H9 (cell line): ENCODE measurements around the gene RHOV. TPM values are rescaled to one million over a fixed set of nuclear protein-coding genes. Genes with fewer than 3 reads are reported as not detected.

Experiments
- DNase-seq: peaks from one replicate; pipeline ENCODE4 v3.0.0-alpha.2; 2017
- H2AFZ ChIP-seq: one replicate; pipeline ENCODE4 v1.6.1; 2013; ENCODE audit warnings: mild to moderate bottlenecking, low read length, control low read depth, moderate library complexity
- H2AK5ac ChIP-seq: 2 replicates; pipeline ENCODE4 v1.6.1; 2013; ENCODE audit warnings: low read length, control low read depth, mixed read lengths; ENCODE audit not compliant: insufficient read length
- H2BK120ac ChIP-seq: one replicate; pipeline ENCODE4 v1.6.1; 2013; ENCODE audit warnings: low read depth, mild to moderate bottlenecking, low read length, control low read depth, inconsistent platforms; ENCODE audit not compliant: poor library complexity, severe bottlenecking
- H2BK12ac ChIP-seq: 2 replicates; pipeline ENCODE4 v1.6.1; 2013; ENCODE audit warnings: low read length, control low read depth, mixed read lengths, low read depth; ENCODE audit not compliant: insufficient read length
- H2BK15ac ChIP-seq: 2 replicates; pipeline ENCODE4 v1.6.1; 2013; ENCODE audit warnings: low read depth, low read length, control low read depth
- H2BK20ac ChIP-seq: one replicate; pipeline ENCODE4 v1.6.1; 2013; ENCODE audit warnings: low read depth, mild to moderate bottlenecking, low read length, control low read depth, inconsistent platforms; ENCODE audit not compliant: poor library complexity, severe bottlenecking
- H2BK5ac ChIP-seq: 2 replicates; pipeline ENCODE4 v1.6.1; 2013; ENCODE audit warnings: low read length, control low read depth, mixed read lengths; ENCODE audit not compliant: insufficient read length
- H3K14ac ChIP-seq: 2 replicates; pipeline ENCODE4 v1.6.1; 2013; ENCODE audit warnings: low read length, control low read depth; ENCODE audit not compliant: insufficient read depth
- H3K18ac ChIP-seq: 2 replicates; pipeline ENCODE4 v1.6.1; 2013; ENCODE audit warnings: low read depth, mild to moderate bottlenecking, mixed read lengths, low read length, control low read depth; ENCODE audit not compliant: insufficient read length
- H3K23ac ChIP-seq: 2 replicates; pipeline ENCODE4 v1.6.1; 2013; ENCODE audit warnings: low read length, control low read depth, mixed read lengths, low read depth; ENCODE audit not compliant: insufficient read length
- H3K23me2 ChIP-seq: 2 replicates; pipeline ENCODE4 v1.6.1; 2013; ENCODE audit warnings: low read depth, mild to moderate bottlenecking, mixed read lengths, low read length, control low read depth; ENCODE audit not compliant: insufficient read length, poor library complexity, severe bottlenecking
- H3K27ac ChIP-seq: 2 replicates; pipeline ENCODE4 v1.5.1; 2013; ENCODE audit warnings: low read length, control low read depth, mixed read lengths, low read depth; ENCODE audit not compliant: insufficient read length
- H3K27me3 ChIP-seq: 2 replicates; pipeline ENCODE4 v1.6.1; 2013; ENCODE audit warnings: low read length, control low read depth, inconsistent platforms; ENCODE audit not compliant: insufficient read depth
- H3K4ac ChIP-seq: 2 replicates; pipeline ENCODE4 v1.6.1; 2013; ENCODE audit warnings: low read depth, mild to moderate bottlenecking, control low read depth, inconsistent platforms, low read length, moderate library complexity
- H3K4me1 ChIP-seq: 2 replicates; pipeline ENCODE4 v1.6.1; 2013; ENCODE audit warnings: low read length, control low read depth, inconsistent platforms; ENCODE audit not compliant: insufficient read depth
- H3K4me2 ChIP-seq: 2 replicates; pipeline ENCODE4 v1.6.1; 2013; ENCODE audit warnings: low read length, control low read depth, mixed read lengths; ENCODE audit not compliant: insufficient read length, insufficient read depth
- H3K56ac ChIP-seq: 2 replicates; pipeline ENCODE4 v1.6.1; 2013; ENCODE audit warnings: low read depth, mild to moderate bottlenecking, mixed read lengths, low read length, control low read depth; ENCODE audit not compliant: insufficient read length
- H3K79me1 ChIP-seq: 2 replicates; pipeline ENCODE4 v1.6.1; 2013; ENCODE audit warnings: low read depth, mild to moderate bottlenecking, moderate library complexity, low read length, control low read depth, inconsistent platforms; ENCODE audit not compliant: insufficient read depth, poor library complexity, severe bottlenecking
- H3K79me2 ChIP-seq: 2 replicates; pipeline ENCODE4 v1.6.1; 2013; ENCODE audit warnings: low read length, control low read depth, inconsistent platforms; ENCODE audit not compliant: insufficient read depth
- H3K9ac ChIP-seq: 2 replicates; pipeline ENCODE4 v1.6.1; 2013; ENCODE audit warnings: low read length, control low read depth, mixed read lengths; ENCODE audit not compliant: insufficient read length; ENCODE audit errors: extremely low read depth
- H3K9me3 ChIP-seq: one replicate; pipeline ENCODE4 v1.6.1; 2013; ENCODE audit warnings: low read depth, low read length, inconsistent platforms; ENCODE audit not compliant: control insufficient read depth
- H3T11ph ChIP-seq: one replicate; pipeline ENCODE4 v1.6.1; 2013; ENCODE audit warnings: mild to moderate bottlenecking, low read length, control low read depth, inconsistent platforms
- H4K20me1 ChIP-seq: one replicate; pipeline ENCODE4 v1.6.1; 2013; ENCODE audit not compliant: control insufficient read depth, insufficient read length, insufficient read depth
- H4K5ac ChIP-seq: 2 replicates; pipeline ENCODE4 v1.6.1; 2013; ENCODE audit warnings: low read depth, mild to moderate bottlenecking, mixed read lengths, low read length, control low read depth; ENCODE audit not compliant: insufficient read length
- H4K8ac ChIP-seq: replicated peaks from 2 replicates; pipeline ENCODE4 v1.6.1; 2013; ENCODE audit warnings: low read length, control low read depth, mixed read lengths, low read depth; ENCODE audit not compliant: insufficient read length
- H4K91ac ChIP-seq: 2 replicates; pipeline ENCODE4 v1.6.1; 2013; ENCODE audit warnings: low read depth, mild to moderate bottlenecking, moderate library complexity, mixed read lengths, low read length, control low read depth; ENCODE audit not compliant: insufficient read length
- H3K27ac Mint-ChIP-seq, 3 experiments: 2 replicates in 2 of 3; 3 replicates in 1 of 3; pipeline ENCODE4 v1.8.0; 2020 to 2021; ENCODE audit warnings: mixed read lengths in 3 of 3, mild to moderate bottlenecking in 1 of 3, moderate library complexity in 1 of 3
- H3K27me3 Mint-ChIP-seq: 2 replicates; pipeline ENCODE4 v1.8.0; 2021; ENCODE audit warnings: low read depth, mild to moderate bottlenecking, moderate library complexity, mixed read lengths
- H3K36me3 Mint-ChIP-seq, 3 experiments: 2 replicates in 2 of 3; 3 replicates in 1 of 3; pipeline ENCODE4 v1.8.0; 2020 to 2021; ENCODE audit warnings: low read depth in 3 of 3, mixed read lengths in 3 of 3; ENCODE audit not compliant: insufficient read depth in 1 of 3
- H3K4me1 Mint-ChIP-seq, 2 experiments: 2 replicates each; pipeline ENCODE4 v1.8.0; 2020; ENCODE audit warnings: mixed read lengths in 2 of 2
- H3K4me3 Mint-ChIP-seq, 2 experiments: 2 replicates in 1 of 2; 3 replicates in 1 of 2; pipeline ENCODE4 v1.8.0; 2020 to 2021; ENCODE audit warnings: mild to moderate bottlenecking in 2 of 2, mixed read lengths in 2 of 2, moderate library complexity in 1 of 2
- H3K9me3 Mint-ChIP-seq, 2 experiments: 2 replicates in 1 of 2; 3 replicates in 1 of 2; pipeline ENCODE4 v1.8.0; 2020; ENCODE audit warnings: mild to moderate bottlenecking in 2 of 2, mixed read lengths in 2 of 2, moderate library complexity in 1 of 2
- CTCF ChIP-seq: fragments of 200-600 bp; sonication (generic); conservative IDR thresholded peaks from 3 replicates; pipeline ENCODE4 v1.8.0; 2021; ENCODE audit warnings: antibody characterized with exemption, mild to moderate bottlenecking
- WGBS: extraction: QIAGEN DNeasy Blood & Tissue Kit; methylation state at CpG from one replicate; pipeline ENCODE4 v1.1.7; 2013; ENCODE audit warnings: missing lambda C conversion rate, low lambda C conversion rate, mixed read lengths; ENCODE audit not compliant: insufficient read length; ENCODE audit errors: extremely low coverage; 5-methylcytosine and 5-hydroxymethylcytosine counted together
- total RNA-seq: library from RNA; stranded (reverse); gene quantifications from 2 replicates; pipeline ENCODE4 v1.2.1, GENCODE V29; 2021

Gene RHOV
- total RNA-seq, 1 experiment from 2014 or later, result 3.9 TPM

- H3K4ac ChIP-seq, result no peak overlapping the region
- peaks cover 2% of the 10 kb centered on the region for H3K79me1 ChIP-seq
- H3K4me1 ChIP-seq, result no peaks in the 10 kb centered on the region; the same call in 1 of the 2 replicates
- peaks cover 6 to 21% (median 18%) of the 10 kb centered on the region in 3 experiments; a peak in 6 of 7 replicates for H3K36me3 Mint-ChIP-seq
- H3K9me3 ChIP-seq, result no peaks in the 10 kb centered on the region
- H3K27ac Mint-ChIP-seq, result no peak overlapping the region
- no peak for DNase-seq
- no peaks in the 10 kb centered on the region; a peak in 1 of 5 replicates for H3K9me3 Mint-ChIP-seq
- H3K4me3 Mint-ChIP-seq, result no peak overlapping the region
- H2AK5ac ChIP-seq, result no peak overlapping the region
- TF ChIP-seq CTCF, result no peak
- no peak overlapping the region for H4K5ac ChIP-seq
- no peaks in the 10 kb centered on the region for H3K27me3 ChIP-seq
- H3K27me3 Mint-ChIP-seq, result peaks cover 23% of the 10 kb centered on the region
- no peak overlapping the region for H3K18ac ChIP-seq
- no peak overlapping the region for H2BK5ac ChIP-seq
- no peak overlapping the region for H2BK12ac ChIP-seq
- no peak overlapping the region for H3K27ac ChIP-seq
- no peaks in the 10 kb centered on the region for H4K20me1 ChIP-seq
- no peak overlapping the region for H4K91ac ChIP-seq
- no peak overlapping the region for H2BK15ac ChIP-seq
- no peak overlapping the region for H3K9ac ChIP-seq
- no peak overlapping the region for H2BK120ac ChIP-seq
- H4K8ac ChIP-seq, result no peak overlapping the region
- peaks cover 11% of the 10 kb centered on the region for H3K23me2 ChIP-seq
- no peak overlapping the region for H3K23ac ChIP-seq
- H3K79me2 ChIP-seq, result peaks cover 7% of the 10 kb centered on the region
- H3K4me1 Mint-ChIP-seq, result peaks cover 10 to 17% of the 10 kb centered on the region in 2 experiments
- H2BK20ac ChIP-seq, result no peak overlapping the region
- H3K4me2 ChIP-seq, result no peak overlapping the region
- WGBS, result no CpG with 5 or more reads among the region's 2 CpGs
- H3T11ph ChIP-seq, result no peak overlapping the region
- no peak overlapping the region for H3K56ac ChIP-seq
- no peak overlapping the region for H2AFZ ChIP-seq
- H3K14ac ChIP-seq, result no peak overlapping the region
Observed at GRCh38 chr15:40892447-40893012, 18.5 kb upstream of the RHOV start.
